Measurements from ENCODE around the gene KCP. TPM values are rescaled to one million over a fixed set of nuclear protein-coding genes. Genes with fewer than 3 reads are reported as not detected.
A peak's percentile ranks its signal among the peaks of the same experiment; 100 is the strongest.

Gene KCP
- total RNA-seq, 1 experiment from 2014 or later: 1.6 TPM

GRCh38 chr7:128827248-128827958 lies 83.1 kb downstream of the KCP start (continued):
- TF ChIP-seq YY1 (IDR thresholded peaks at IDR 0.05; ENCODE audit: extremely low read depth, insufficient replicate concordance, low read depth, low read length): peak; percentile 8
- peak; percentile 67 for TF ChIP-seq POLR2AphosphoS5 (IDR thresholded peaks at IDR 0.05; ENCODE audit: low read depth, low read length)
- TF ChIP-seq SP1 (IDR thresholded peaks at IDR 0.05; ENCODE audit: low read depth): no peak
- no peak for TF ChIP-seq SIN3A (IDR thresholded peaks at IDR 0.05; ENCODE audit: low read depth)
- peak; percentile 49; the same call in 1 of the 2 replicates for TF ChIP-seq ZFX (IDR thresholded peaks at IDR 0.05)
- TF ChIP-seq ZBTB33 (IDR thresholded peaks at IDR 0.05; ENCODE audit: extremely low read depth, insufficient replicate concordance, low read length): no peak
- no peak for TF ChIP-seq CBX3 (IDR thresholded peaks at IDR 0.05; ENCODE audit: low read depth)
- TF ChIP-seq CTCF (IDR thresholded peaks at IDR 0.05 in 2 of 3, conservative IDR thresholded peaks at IDR 0.05 in 1 of 3; ENCODE audit: borderline replicate concordance in 1 of 3, insufficient read depth in 1 of 3, low read depth in 2 of 3, low read length in 2 of 3): no peak
- no peak for TF ChIP-seq FOSL1 (IDR thresholded peaks at IDR 0.05; ENCODE audit: low read depth)
- no peak for TF ChIP-seq JUND (IDR thresholded peaks at IDR 0.05)

- Histone ChIP-seq H3K9ac (ENCODE audit: low read length) (peak overlapping the region; percentile 68), H3K9me2 (ENCODE audit: insufficient read depth) (no peaks in the 10 kb centered on the region), H4K20me1 (ENCODE audit: insufficient read depth) (no peaks in the 10 kb centered on the region), H3K36me3 (ENCODE audit: control insufficient read depth in 1 of 2, insufficient read depth in 2 of 2, low read length in 2 of 2) (no peaks in the 10 kb centered on the region), H3K27me3 (ENCODE audit: insufficient read depth, low read length) (no peaks in the 10 kb centered on the region), H3K9me3 (ENCODE audit: control insufficient read depth in 1 of 2, insufficient read depth in 1 of 2, low read depth in 1 of 2, low read length in 2 of 2) (no peaks in the 10 kb centered on the region), H3K4me2 (ENCODE audit: low read length) (peak overlapping the region; percentile 90), H2AFZ (ENCODE audit: low read depth, low read length, poor library complexity, severe bottlenecking) (no peak overlapping the region), H3K79me2 (ENCODE audit: insufficient read depth, low read length) (peaks cover 10% of the 10 kb centered on the region; the same call in 1 of the 2 replicates), H3K27ac (ENCODE audit: low read depth, low read length) (peak overlapping the region; percentile 82), H3K4me3 (replicated peaks in 1 of 2; ENCODE audit: low read depth in 1 of 2, low read length in 2 of 2) (peak overlapping the region in 1 of 2 experiments; percentile 48; a peak in 1 of 4 replicates), H3K4me1 (ENCODE audit: control insufficient read depth in 1 of 2, insufficient read depth in 2 of 2, low read length in 2 of 2) (peaks cover 35 to 51% of the 10 kb centered on the region in 2 experiments)
- ChIA-PET POLR2A (no interaction called here), RAD21 (ENCODE audit: low non-redundant PET in 1 of 2, low total read pairs in 2 of 2, uncharacterized antibody in 2 of 2, unreplicated experiment in 2 of 2) (no interaction called here), CTCF (no interaction called here)
- DNase-seq (ENCODE audit: low read depth, low spot score) (no peak), ATAC-seq (no peak)
- intact Hi-C loops (cut with micrococcal nuclease): no loop called here
- TSS peak; percentile 80 for BruUV-seq (replicated peaks)
- no peak for TF ChIP-seq EGR1 (IDR thresholded peaks at IDR 0.05; ENCODE audit: low read depth)
- no peak for TF ChIP-seq POLR2A (IDR thresholded peaks at IDR 0.05; ENCODE audit: borderline replicate concordance, extremely low read depth, insufficient read depth, insufficient read length)
- TF ChIP-seq CTCF (IDR thresholded peaks at IDR 0.05 in 2 of 3, conservative IDR thresholded peaks at IDR 0.05 in 1 of 3; ENCODE audit: borderline replicate concordance in 1 of 3, insufficient read depth in 1 of 3, low read depth in 2 of 3, low read length in 2 of 3): no peak
- no peak for TF ChIP-seq EZH2 (IDR thresholded peaks at IDR 0.05)
- TF ChIP-seq EZH2phosphoT487 (IDR thresholded peaks at IDR 0.05; ENCODE audit: borderline replicate concordance): no peak
- TF ChIP-seq ZBTB33 (IDR thresholded peaks at IDR 0.05; ENCODE audit: extremely low read depth, insufficient replicate concordance, low read length): no peak
- no peak for TF ChIP-seq POLR2AphosphoS5 (IDR thresholded peaks at IDR 0.05; ENCODE audit: low read depth, low read length)
- TF ChIP-seq ELF1 (IDR thresholded peaks at IDR 0.05; ENCODE audit: borderline replicate concordance, low read depth): no peak
- TF ChIP-seq MAX (IDR thresholded peaks at IDR 0.05): no peak
- no peak for TF ChIP-seq FOSL1 (IDR thresholded peaks at IDR 0.05; ENCODE audit: low read depth)
These were observed 83.6 kb downstream of the KCP start for GRCh38 chr7:128826916-128827247.

Measured in HCT116 (cell line).